ENCODE results near the gene P2RX7.

DNA sequence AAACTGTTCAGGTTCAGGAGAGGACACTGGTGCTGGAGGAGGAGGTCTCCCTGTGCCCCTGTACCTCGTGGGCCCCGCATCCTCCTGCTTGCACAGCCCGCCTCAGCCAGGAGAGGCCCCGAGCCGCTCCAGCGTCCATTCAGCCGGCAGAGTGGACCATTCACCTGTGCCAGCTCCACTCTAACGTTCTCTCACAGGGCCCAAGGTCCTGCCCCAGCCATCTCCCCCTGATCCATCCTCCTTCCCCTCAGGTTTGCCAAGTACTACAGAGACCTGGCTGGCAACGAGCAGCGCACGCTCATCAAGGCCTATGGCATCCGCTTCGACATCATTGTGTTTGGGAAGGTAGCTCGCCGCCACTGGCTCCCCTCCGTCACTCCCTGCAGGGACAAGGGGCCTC is 99.5 kb downstream of the P2RX7 start:
- TF ChIP-seq SIN3A (IDR thresholded peaks at IDR 0.05; ENCODE audit: borderline replicate concordance, insufficient read depth, low read length) (no peak), POLR2AphosphoS5 (IDR thresholded peaks at IDR 0.05; ENCODE audit: low read depth, low read length) (no peak), TAF1 (IDR thresholded peaks at IDR 0.05; ENCODE audit: borderline replicate concordance, insufficient read depth, low read length) (no peak)
